CD4-positive, alpha-beta T cell treated with Interleukin-17A for 1 hour (primary cell): Measurements from ENCODE around the gene VIT.

Experiments used
- DNase-seq: peaks from one replicate; pipeline ENCODE4 v3.0.0-alpha.2; 2020

Gene VIT, protein sequence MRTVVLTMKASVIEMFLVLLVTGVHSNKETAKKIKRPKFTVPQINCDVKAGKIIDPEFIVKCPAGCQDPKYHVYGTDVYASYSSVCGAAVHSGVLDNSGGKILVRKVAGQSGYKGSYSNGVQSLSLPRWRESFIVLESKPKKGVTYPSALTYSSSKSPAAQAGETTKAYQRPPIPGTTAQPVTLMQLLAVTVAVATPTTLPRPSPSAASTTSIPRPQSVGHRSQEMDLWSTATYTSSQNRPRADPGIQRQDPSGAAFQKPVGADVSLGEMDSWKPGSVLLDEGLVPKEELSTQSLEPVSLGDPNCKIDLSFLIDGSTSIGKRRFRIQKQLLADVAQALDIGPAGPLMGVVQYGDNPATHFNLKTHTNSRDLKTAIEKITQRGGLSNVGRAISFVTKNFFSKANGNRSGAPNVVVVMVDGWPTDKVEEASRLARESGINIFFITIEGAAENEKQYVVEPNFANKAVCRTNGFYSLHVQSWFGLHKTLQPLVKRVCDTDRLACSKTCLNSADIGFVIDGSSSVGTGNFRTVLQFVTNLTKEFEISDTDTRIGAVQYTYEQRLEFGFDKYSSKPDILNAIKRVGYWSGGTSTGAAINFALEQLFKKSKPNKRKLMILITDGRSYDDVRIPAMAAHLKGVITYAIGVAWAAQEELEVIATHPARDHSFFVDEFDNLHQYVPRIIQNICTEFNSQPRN

DNA sequence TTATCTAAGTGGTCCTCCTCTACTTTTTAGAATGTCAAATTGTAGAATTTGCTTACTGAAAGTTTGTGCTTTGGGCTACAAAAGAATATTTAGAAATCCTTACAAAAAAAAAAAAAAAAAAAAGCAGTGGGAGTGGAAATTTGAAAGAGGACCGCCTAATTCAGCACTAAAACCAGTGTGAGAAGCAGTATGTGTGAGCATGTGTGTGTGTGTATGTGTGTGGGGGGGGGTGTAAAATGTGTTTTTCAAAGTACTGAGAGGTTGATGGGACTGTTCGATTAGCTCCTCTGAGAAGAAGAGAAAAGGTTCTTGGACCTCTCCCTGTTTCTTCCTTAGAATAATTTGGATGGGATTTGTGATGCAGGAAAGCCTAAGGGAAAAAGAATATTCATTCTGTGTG, at the start of gene VIT:
Gene VIT, plus strand, starts transcription at position 175 of the 400 bp plus-strand sequence. CDS start 19,664 bp downstream, outside the sequence.
- DNase-seq = no peak

DNA sequence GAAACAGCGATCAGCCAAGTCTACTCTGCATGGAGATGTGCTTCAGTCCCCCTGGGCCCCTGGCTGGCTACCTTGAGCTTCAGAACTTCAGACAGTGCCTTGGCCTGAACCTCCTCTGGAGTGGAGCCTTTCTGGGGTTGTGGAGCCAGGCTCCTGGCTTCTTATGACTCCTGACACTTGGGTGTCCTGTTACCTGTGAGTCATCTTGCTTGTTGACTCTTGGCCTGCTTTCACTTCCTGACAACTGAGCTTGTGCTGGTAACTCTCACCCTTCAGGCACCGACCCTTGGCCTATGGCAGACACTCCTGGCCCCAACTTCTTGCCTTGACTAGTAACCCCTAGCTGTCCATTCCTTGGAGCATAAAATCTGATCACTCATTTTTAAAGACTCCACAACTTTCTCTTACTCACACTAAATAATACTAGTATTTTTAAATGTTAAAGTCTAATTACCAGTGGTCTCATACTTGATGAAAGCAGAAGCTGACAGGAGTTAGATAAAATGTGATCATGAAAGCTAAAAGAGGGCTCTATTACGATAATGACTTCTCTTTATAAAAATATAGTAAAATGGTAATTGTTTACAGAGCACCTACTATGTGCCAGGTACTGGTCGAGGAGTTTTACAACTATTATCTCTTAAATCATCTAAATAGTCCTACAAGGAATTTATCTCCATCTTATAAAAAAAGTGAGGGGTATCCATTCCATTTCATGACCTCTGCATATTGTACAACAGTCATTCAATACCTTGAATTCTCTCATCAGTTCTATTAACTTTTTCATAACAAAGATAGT, 46.3 kb upstream of the VIT start:
- DNase-seq = no peak

DNA sequence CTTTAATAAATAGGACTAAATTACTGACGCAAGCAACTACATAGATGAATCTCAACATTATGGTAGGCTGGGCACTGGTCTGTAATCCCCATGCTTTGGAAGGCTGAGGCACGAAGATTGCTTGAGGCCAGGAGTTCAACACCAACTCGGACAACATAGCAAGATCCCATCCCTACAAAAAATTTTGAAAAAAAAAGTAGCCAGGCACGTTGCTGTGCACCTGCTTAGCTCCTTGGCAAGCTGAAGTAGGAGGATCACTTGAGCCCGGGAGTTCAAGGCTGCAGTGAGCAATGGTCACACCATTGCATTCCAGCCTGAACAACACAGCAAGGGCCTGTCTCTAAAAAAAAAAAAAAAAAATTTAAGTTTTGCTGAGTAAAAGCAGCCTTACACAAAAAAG, 43.4 kb upstream of the VIT start:
- DNase-seq = no peak

- DNase-seq = no peak
Observed at GRCh38 chr2:36653967-36654694, 42.4 kb upstream of the VIT start.

GRCh38 chr2:36655453-36655852, 41.1 kb upstream of the VIT start:
- DNase-seq = no peak

- no peak for DNase-seq
Observed at GRCh38 chr2:36657703-36658102, 38.8 kb upstream of the VIT start.

DNA sequence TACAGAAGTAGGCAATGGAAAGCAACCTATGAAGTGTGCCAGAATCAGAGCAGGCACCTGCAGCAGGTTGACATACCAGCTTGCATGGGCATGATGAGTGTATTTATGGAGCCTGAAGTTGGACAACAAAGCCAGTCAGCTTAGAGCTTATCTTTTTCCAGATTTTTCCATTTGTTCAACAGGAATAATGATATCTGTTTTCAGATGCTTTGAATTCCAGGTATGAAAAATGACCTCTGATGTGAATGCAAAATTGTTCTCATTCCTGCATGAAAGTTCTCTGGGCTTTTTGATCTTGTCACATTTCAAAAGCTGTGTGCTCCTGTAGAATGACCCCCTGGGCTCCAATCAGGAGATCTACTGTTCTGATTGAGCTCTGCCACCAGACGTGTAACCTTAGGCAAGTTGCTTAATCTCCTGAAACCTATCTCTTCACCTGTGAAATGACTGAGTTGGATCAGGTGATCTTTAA, 38.2 kb upstream of the VIT start:
- DNase-seq = no peak

DNA sequence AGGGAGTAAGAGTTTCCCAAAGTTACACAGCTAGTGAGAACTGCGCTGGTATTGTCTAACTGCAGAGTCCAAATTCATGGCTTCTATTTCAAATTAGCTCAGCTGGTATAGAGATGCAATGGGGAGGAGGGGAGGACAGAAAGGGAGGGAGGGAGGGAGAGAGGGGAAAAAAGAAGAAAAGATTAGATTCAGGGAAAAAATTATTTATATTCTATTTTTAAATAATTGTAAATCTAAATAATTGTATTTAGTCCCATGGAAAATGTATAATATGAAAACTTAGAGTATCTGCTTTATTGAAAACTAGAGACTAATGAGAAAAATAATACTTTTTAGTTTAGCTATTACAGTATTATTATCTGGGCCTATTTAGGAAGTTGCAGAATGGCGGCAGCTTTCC, 37.3 kb upstream of the VIT start:
- no peak for DNase-seq

- DNase-seq = no peak
Observed at GRCh38 chr2:36659872-36660312, 36.6 kb upstream of the VIT start.

DNA sequence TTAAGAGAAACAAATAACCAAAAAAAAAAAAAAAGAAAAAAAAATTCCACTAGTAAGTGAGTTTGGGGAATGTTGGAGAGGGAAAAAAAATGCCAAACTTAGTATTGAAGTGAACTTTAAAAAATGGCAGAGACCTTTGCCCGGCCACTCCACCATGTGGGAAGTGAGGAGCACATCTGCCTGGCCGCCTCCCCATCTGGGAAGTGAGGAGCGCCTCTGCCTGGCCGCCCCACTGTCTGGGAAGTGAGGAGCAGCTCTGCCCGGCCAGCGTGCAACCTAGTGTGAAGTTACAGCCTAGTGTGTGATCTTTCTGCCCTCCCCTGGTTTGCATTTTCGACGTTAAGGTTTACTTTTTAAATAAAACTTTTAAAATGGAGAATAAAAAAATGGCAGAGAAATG, 33.9 kb upstream of the VIT start:
- no peak for DNase-seq

GRCh38 chr2:36663295-36663694, 33.2 kb upstream of the VIT start:
- no peak for DNase-seq

DNA sequence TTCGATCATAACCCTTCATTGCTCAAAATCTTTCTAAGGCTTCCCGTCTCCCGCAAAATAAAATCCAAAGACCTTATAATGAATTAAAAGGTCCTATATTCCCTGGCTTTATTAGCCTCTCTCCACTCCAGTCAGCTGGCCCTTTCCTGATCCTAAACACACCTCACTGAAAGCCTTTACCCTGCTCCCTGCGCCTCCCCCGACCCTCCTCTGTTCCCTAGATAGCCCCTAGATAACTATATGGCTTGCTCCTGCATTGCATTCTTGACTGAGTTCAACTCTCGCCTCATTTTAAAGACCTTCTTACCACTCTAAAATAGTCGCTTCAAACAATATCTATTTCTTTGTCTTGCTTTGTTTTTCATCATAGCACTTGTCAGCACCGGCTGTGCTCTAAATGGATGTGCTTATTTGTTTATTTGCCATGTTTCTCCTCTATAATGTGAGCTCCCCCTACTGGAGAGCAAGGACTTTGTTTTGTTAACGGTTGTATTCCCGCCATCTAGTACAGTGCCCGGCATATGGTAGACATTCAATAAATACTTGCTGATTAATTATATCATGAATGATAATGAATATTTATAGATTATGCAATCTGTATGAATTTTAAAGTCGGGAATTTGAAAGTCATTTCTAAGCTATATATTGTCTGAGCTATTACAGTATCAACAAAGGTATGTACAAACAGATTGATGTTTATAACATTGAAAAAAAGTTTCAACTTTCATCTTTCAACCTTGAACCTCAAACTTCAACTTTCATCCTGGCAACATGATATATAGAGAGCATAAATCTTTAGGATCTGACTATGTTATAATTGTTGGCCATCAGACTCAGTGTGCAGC, 32.4 kb upstream of the VIT start:
- DNase-seq = peak; percentile 54

DNA sequence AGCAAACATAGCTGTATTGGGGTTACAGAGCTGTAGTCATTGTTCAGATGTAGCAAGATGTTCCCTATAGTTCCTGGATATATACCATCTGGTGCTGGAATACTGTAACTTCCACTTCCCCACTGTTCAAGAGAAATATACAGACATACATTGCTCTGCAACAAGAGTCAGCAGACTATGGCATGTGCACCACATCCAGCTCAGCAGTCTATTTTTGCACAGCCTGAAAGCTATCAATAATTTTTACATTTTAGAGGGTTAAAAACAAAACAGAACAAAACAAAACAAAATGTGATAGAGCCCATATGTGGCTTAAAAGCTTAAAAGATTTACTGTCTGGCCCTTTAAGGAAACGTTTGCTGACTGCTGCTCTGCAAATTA, 31.8 kb upstream of the VIT start:
- DNase-seq = no peak

GRCh38 chr2:36667931-36668330, 28.6 kb upstream of the VIT start:
- no peak for DNase-seq

DNA sequence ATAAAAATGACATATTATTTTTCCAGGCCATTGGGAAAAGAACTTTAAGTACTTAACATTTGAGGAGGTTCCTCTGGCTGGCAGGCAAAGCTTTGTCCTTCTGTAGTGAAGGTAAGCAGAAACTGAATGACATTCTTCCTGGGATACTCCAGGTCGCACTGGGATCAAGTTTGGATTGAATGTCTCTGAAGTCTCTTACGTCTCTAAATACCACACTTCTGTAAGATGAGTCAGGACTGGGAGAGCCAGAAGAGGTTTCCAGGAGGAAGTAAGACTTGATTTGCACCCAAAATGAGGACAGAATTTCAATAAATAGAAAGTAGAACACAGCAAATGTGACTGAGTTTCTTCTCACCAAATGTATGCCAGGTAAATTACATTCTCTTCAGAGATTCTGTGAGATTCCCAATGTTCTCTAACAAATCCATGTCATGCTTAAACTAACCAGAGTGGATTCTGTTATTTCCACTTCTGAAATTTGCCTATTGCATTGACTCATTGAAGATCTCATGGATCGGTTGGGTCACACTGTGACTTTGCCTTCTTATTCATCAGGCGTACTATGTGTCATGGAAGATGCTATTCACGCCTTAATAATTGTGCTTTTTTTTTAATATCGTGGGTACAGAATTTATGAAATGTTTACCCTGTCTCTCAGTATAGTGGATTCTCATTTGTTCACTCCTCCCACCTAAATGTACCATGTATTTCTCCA, 25.5 kb upstream of the VIT start:
- DNase-seq = no peak

DNA sequence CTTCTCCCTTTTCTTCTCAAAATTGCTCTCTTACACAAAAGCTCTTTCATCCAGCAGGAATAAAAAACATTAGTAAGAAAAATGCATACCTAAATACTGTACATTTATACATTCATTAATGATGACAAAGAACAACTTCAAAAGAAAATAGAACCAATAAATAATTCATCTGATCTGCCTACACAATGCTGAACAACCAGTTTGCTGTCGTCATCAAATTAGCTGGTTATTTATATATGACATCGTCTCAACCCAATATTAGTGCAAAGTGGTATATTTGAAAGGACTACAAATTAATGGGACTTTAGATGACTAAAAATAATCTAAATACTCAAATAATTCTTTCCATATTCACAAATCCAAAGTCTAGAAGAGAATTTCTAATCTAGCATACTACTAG, 24.8 kb upstream of the VIT start:
- DNase-seq = no peak

- DNase-seq = no peak
Observed at GRCh38 chr2:36672199-36672598, 24.3 kb upstream of the VIT start.

DNA sequence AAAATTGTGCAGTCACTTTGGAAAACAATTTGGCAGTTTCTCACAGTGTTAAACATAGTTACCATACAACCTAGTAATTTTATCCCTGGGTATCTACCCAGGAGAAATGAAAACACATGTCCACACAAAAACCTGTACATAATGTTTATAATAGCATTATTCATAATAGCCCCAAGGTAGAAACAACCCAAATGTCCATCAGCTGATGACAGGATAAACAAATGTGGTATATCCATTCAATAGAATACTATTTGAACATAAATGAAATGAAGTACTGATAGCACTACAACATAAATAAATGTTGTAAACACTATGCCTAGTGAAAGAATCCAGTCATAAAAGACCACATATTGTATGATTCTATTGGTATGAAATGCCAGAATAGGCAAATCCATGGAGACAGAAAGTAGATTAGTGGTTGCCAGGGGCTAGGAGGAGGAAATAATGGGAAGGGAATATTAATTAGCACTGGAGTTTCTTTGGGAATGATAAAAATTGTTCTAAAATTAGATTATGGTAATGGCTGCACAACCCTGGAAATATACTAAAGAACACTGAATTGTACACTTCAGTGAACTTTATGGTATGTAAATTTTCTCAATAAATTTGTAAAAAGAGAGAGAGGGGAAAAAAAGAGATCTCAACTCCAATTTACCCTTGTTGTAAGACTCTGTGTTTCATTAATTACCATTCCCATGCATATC, 20.8 kb upstream of the VIT start:
- no peak for DNase-seq

DNA sequence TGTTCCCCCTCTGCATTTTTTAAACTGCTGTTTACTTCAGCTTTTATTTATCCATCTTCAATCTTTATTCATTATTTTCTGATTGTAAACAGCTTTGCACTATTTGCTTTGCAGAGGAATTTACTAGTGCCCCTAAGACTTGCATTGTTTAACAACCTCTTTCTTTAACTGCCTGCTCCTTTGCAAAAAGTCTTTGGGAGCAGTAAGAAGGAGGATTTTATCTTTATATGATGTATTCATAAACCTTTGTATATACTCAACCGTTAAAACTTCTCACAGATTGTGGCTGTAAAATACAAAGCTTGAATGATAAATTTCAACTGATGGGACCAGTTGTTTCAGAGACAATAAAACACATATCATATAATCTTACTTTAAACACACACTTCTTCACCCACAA, 20.1 kb upstream of the VIT start:
- no peak for DNase-seq

DNA sequence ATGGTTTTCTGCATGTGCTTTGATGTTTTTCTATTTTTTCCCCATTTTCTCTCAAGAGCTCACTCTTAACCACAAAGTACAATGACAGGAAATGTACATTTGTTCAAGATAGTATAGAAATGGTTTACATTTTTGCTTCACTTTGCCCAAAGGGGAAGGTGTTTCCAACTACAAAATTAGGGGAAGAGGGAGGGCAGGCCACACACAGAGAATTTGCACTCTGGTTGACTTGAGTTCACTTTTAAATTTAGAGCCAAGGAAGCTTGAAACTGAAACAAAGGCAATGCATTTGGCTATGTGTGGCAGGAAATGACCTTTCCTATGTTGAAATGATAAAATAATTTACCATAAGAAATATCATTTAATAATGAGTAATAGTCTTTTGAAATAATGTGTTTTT, 19.1 kb upstream of the VIT start:
- DNase-seq = no peak
